Measurements from ENCODE around the gene ZNF775. TPM values are rescaled to one million over a fixed set of nuclear protein-coding genes. Genes with fewer than 3 reads are reported as not detected.

Gene ZNF775
- total RNA-seq, 1 donor from 2014 or later: 4.5 TPM

DNA sequence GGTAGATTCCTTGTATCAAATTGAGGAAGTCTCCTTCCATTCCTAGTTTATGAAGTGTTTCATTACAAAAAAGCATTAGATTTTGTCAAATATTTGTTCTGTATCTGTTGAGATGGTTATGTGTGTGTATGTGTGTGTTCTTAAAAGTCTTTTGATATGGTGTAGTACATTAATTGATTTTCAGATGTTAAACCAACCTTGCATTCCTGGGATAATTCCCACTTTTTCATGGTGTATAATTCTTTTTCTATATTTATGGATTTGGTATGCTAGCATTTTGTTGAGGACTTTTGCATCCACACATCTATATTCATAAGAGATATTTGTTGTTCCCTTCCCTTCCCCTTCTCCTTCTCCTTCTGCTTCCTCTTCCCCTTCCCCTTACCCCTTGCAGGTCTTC, 62.4 kb downstream of the ZNF775 start:
- Histone ChIP-seq H3K27ac (no peak overlapping the region), H3K27me3 (ENCODE audit: low read depth) (no peaks in the 10 kb centered on the region), H3K4me1 (no peaks in the 10 kb centered on the region), H3K36me3 (no peaks in the 10 kb centered on the region), H3K9me3 (peaks cover 19% of the 10 kb centered on the region), H3K4me3 (no peak overlapping the region)
- intact Hi-C loops (cut with DNase I): no loop called here
- TF ChIP-seq, protein P1, sequence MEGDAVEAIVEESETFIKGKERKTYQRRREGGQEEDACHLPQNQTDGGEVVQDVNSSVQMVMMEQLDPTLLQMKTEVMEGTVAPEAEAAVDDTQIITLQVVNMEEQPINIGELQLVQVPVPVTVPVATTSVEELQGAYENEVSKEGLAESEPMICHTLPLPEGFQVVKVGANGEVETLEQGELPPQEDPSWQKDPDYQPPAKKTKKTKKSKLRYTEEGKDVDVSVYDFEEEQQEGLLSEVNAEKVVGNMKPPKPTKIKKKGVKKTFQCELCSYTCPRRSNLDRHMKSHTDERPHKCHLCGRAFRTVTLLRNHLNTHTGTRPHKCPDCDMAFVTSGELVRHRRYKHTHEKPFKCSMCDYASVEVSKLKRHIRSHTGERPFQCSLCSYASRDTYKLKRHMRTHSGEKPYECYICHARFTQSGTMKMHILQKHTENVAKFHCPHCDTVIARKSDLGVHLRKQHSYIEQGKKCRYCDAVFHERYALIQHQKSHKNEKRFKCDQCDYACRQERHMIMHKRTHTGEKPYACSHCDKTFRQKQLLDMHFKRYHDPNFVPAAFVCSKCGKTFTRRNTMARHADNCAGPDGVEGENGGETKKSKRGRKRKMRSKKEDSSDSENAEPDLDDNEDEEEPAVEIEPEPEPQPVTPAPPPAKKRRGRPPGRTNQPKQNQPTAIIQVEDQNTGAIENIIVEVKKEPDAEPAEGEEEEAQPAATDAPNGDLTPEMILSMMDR (IDR thresholded peaks at IDR 0.05): no peak
- ATAC-seq (no peak), DNase-seq (no peak)

DNA sequence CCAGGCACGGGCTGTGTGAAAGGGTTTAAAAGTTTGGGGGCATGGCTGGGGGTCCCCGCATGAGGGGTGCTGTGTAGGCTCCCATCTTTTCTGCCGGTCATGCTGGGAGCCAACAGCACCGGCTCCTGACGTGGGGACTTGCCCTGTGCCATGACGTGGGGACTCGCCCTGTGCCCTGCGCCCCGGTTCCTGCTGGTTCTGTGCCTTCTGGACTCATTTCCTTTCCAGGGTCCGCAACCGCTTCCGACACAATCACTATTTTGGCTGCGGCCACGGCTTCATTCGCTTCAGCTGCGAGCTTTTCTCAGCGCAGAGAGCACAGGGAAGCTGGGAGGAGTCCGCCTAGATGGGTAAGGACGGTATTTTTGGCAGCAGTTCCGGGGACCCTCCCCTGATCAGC, 63.7 kb downstream of the ZNF775 start:
- H3K27me3 ChIP-seq (ENCODE audit: low read depth): no peaks in the 10 kb centered on the region
- H3K36me3 ChIP-seq: no peaks in the 10 kb centered on the region
- H3K9me3 ChIP-seq: peaks cover 19% of the 10 kb centered on the region
- no peak overlapping the region for H3K4me3 ChIP-seq
- no peak for ATAC-seq
- no peak overlapping the region for H3K27ac ChIP-seq
- H3K4me1 ChIP-seq: no peaks in the 10 kb centered on the region
- DNase-seq: no peak
- TF ChIP-seq, protein P1 (IDR thresholded peaks at IDR 0.05): no peak
- intact Hi-C loops (cut with DNase I): no loop called here

DNA sequence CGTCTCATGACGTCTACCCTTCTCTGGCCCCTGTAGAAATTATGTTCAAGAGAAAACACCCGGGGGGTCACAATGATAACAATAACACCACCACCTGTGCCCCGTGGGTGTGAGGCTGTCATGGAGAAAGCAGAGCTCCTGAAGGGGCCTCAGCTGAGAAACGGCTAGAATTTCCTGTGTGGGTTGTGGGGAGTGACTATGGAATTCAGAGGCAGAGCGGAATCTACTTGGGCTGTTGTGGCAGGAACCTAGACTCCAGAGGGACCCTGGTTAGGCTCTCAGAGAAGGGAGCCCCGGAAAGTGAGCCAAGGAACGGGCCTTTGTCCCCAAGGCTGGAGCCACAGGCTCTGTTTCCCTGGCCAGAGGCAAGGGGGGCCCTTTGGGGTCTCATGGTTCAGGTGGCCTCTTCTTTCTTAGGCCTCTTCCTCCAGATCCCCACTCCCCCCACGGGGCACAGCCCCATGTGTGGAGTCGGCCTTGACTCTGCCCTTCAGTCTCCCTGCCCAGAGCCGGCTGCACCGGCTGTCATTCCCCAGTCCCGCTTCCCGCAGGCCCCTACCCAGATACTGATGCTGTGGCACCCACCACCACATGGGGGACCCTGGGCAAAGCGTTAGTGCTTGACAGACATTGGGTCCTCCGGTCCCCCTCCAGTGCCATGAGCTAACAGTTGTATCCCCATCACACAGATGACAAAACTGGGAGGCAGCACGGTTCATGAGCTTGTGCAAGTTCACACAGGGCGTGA, 64.8 kb downstream of the ZNF775 start:
- intact Hi-C loops (cut with DNase I): no loop called here
- Histone ChIP-seq H3K4me1 (peaks cover 7% of the 10 kb centered on the region), H3K27me3 (ENCODE audit: low read depth) (no peaks in the 10 kb centered on the region), H3K4me3 (no peak overlapping the region), H3K27ac (no peak overlapping the region), H3K36me3 (no peaks in the 10 kb centered on the region), H3K9me3 (peaks cover 19% of the 10 kb centered on the region)
- ATAC-seq (no peak), DNase-seq (no peak)
- TF ChIP-seq, protein P1 (IDR thresholded peaks at IDR 0.05): no peak

DNA sequence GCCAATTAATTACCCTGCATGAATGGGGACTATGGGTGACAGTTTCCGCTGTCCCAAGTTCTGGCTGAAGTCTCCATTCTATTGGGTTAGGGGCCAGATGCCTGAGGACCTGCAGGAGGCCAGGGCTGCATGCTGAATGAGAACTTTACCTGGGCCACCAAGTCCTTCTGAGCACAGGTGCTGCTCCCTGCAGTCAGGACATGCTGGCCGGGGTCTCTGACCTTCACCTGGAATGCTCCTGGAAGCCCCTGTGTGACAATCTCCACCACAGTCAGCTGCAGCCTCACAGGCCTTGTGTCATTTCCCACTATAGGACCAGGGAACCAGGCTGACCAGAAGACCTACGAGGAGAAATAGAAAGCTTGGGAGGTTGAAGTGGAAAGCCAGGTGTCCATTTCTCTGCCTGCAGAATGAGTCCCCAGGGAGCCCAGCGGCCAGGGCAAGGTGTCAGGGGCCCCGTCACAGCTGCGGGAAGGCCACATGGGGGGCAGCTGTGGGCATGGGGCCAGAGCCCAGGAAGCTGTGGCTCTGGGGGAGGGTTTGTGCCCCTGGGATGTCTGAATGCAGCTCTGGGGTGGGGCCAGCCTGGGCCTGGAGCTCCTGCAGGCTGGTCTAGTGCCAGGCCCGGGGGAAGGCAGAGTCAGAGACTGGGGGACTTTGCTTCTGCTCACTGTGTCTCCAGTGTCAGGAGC, 65.7 kb downstream of the ZNF775 start:
- peaks cover 19% of the 10 kb centered on the region for H3K9me3 ChIP-seq
- intact Hi-C loops (cut with DNase I): no loop called here
- no peaks in the 10 kb centered on the region for H3K36me3 ChIP-seq
- no peak overlapping the region for H3K27ac ChIP-seq
- no peak for DNase-seq
- no peak for ATAC-seq
- TF ChIP-seq, protein P1 (IDR thresholded peaks at IDR 0.05): no peak
- H3K4me1 ChIP-seq: peaks cover 16% of the 10 kb centered on the region
- no peak overlapping the region for H3K4me3 ChIP-seq
- no peaks in the 10 kb centered on the region for H3K27me3 ChIP-seq (ENCODE audit: low read depth)

DNA sequence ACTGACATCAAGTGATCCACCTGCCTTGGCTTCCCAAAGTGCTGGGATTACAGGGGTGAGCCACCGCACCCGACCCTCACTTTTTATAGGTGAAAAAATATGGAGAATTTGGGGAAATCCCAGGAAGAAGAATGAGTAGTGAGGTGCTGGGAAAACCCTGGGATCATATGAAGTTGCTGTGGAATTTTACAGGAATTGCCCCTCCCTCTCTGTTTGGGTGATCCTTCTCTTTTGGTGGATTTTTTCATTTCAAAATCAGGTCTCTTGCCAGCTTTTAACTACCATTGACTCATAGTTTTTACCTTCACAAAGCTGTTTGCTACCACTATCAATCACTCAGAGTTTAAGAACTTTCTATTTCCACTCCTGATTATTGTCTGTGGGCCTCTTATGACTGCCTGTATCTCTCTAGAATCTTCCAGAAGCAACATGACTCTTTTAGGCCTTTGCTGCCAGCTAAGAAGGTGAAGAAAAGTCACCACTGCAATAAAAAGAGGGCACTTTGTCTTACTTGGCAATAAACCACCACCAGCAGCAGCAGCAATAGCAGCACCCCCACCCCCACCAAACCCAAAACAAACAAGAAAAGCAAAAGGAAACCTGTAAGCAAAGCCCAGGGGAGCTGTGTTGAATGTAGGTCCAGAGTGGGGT, 67.3 kb downstream of the ZNF775 start:
- no peak for DNase-seq
- intact Hi-C loops (cut with DNase I): no loop called here

More for the DNA sequence above, 67.3 kb downstream of the ZNF775 start:
- Histone ChIP-seq H3K9me3 (peaks cover 10% of the 10 kb centered on the region), H3K4me3 (no peak overlapping the region), H3K27ac (no peak overlapping the region), H3K4me1 (peaks cover 20% of the 10 kb centered on the region), H3K36me3 (no peaks in the 10 kb centered on the region), H3K27me3 (ENCODE audit: low read depth) (no peaks in the 10 kb centered on the region)
- TF ChIP-seq, protein P1 (IDR thresholded peaks at IDR 0.05): no peak
- no peak for ATAC-seq

Other genes starting within 250 kb of the ZNF775 start
- 16.2 TPM for gene LRRC61, start 56.0 kb upstream of the ZNF775 start, total RNA-seq
- gene ACTR3C, start 55.8 kb upstream of the ZNF775 start, total RNA-seq: 18.6 TPM
- 144 TPM for gene RARRES2, start 37.7 kb upstream of the ZNF775 start, total RNA-seq
- gene REPIN1, start 10.5 kb upstream of the ZNF775 start, total RNA-seq: 86.0 TPM
- gene GIMAP8, start 71.3 kb downstream of the ZNF775 start, total RNA-seq: 44.4 TPM
- gene GIMAP7, start 135.5 kb downstream of the ZNF775 start, total RNA-seq: 49.4 TPM
- 95.7 TPM for gene GIMAP4, start 188.1 kb downstream of the ZNF775 start, total RNA-seq